GM18951 (cell line): Measurements from ENCODE around the gene CCND1.

Experiments used
- POLR2A ChIP-seq: IDR thresholded peaks from 4 replicates; pipeline ENCODE4 v1.6.1; 2011; ENCODE audit warnings: mild to moderate bottlenecking; ENCODE audit not compliant: insufficient read length, insufficient read depth; ENCODE audit errors: extremely low read depth
- in situ Hi-C: fragments of 300-500 bp; cut with MboI; formaldehyde crosslinking; loops from one replicate; pipeline ENCODE4 v1.12.0; 2022; ENCODE audit warnings: low sequenced_read_pairs, mixed read lengths, inconsistent platforms; ENCODE audit not compliant: unreplicated experiment

CCND1 gene

DNA sequence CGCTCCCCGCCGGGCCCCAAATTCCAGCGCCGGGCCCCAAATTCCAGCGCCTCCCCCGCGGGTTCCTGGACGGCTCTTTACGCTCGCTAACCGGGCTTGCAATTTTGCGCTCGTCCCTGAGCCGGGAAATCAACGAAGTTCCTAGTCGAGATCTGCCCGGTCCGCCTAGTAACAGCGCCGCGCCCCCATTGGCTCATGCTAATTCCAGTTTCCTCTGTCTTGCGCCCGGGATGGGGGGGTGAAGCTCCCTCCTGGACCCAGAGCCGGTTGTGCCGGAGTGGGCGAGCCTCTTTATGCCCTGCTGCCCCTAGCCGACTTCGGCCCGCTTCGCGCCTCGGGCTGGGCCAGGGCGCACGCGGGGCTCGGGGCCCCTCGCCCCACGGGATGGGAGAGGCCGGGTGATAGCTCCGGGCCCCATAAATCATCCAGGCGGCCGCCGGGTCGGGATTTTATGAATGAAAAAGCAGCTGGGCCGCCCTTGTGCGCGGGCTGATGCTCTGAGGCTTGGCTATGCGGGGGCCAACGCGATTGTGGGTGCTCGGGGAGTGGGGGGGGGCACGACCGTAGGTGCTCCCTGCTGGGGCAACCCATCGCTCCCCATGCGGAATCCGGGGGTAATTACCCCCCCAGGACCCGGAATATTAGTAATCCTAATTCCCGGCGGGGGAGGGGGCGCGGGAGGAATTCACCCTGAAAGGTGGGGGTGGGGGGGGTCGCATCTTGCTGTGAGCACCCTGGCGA, 1.8 kb upstream of the CCND1 start:
- TF ChIP-seq POLR2A = no peak
- in situ Hi-C loops = loop anchor here (25.0 kb wide), 1 partner anchor 352 kb away; the partner anchor contains the start of gene MYEOV

DNA sequence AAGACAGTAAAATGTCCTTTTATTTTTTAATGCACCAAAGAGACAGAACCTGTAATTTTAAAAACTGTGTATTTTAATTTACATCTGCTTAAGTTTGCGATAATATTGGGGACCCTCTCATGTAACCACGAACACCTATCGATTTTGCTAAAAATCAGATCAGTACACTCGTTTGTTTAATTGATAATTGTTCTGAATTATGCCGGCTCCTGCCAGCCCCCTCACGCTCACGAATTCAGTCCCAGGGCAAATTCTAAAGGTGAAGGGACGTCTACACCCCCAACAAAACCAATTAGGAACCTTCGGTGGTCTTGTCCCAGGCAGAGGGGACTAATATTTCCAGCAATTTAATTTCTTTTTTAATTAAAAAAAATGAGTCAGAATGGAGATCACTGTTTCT, 1.1 kb upstream of the CCND1 start:
- no peak for TF ChIP-seq POLR2A
- in situ Hi-C loops = loop anchor here (5.0 to 25.0 kb wide), 2 partner anchors 353 to 533 kb away; partner anchors contain the start of gene MYEOV

DNA sequence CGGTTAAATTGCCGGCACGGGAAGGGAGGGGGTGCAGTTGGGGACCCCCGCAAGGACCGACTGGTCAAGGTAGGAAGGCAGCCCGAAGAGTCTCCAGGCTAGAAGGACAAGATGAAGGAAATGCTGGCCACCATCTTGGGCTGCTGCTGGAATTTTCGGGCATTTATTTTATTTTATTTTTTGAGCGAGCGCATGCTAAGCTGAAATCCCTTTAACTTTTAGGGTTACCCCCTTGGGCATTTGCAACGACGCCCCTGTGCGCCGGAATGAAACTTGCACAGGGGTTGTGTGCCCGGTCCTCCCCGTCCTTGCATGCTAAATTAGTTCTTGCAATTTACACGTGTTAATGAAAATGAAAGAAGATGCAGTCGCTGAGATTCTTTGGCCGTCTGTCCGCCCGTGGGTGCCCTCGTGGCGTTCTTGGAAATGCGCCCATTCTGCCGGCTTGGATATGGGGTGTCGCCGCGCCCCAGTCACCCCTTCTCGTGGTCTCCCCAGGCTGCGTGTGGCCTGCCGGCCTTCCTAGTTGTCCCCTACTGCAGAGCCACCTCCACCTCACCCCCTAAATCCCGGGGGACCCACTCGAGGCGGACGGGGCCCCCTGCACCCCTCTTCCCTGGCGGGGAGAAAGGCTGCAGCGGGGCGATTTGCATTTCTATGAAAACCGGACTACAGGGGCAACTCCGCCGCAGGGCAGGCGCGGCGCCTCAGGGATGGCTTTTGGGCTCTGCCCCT, 529 bp upstream of the CCND1 start:
- in situ Hi-C loops = loop anchor here (5.0 to 25.0 kb wide), 2 partner anchors 353 to 533 kb away; partner anchors contain the start of gene MYEOV
- TF ChIP-seq POLR2A = no peak

DNA sequence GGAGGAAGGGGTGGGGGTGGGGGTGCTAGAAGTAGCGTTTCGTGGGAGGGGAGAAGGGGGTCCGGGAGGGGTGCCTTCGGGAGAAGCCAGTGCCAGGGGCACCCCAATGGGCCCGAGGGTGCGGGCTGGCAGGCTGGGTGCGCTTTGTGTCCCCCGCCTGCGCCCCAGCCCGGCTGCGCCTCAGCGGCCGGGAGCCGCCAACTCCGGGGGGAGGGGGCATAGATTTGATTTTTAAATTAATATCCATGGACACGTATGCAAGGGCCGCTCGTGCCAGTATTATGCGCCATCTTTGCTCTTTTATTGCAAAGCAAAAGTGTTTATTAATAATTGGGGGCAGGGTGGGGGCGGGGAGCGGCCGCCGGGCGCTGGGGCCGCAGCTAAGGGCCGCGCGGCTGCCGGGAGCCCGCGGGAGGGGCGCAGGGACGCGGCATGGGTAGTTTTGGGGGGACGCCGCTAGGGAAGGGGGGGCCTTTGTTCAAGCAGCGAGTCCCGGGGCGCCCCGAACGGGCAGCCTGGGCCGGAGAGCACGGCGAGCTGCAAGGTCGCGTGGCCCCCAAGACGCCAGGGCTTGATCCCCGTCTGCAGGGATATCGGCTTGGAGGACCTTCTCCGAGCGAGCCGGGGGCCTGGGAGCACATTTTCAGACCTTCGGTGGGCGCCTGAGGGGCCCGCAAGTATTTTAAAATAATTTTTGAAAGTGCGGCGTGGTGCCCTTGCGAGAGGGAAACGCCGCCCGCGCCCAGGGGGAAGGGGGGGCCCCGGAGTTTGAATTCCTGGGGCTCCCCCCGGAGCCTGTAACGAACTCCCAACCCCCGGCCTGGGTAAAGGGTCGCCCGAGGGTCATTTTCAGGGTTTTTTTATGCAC, 959 bp downstream of the CCND1 start:
- in situ Hi-C loops = loop anchor here (5.0 to 25.0 kb wide), 2 partner anchors 355 to 535 kb away; partner anchors contain the start of gene MYEOV
- no peak for TF ChIP-seq POLR2A

DNA sequence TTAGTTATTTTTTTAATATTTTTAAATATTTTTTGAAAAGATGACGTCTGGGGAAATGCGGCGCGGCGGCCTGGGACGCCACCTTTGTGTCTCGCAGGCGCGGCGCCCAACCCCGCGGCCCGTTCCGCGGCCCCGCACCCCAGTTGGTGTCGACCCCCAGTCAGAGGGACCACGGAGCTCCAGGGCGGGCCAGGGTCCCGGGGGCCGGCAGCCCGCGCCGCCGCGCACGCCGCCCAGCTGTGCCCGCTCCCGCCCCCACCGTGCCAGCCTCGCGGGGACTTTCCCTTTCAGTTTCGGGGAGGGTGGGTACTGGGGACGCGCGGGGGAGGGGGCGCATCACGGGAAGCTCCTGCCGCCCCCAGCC, 1.6 kb downstream of the CCND1 start:
- in situ Hi-C loops = loop anchor here (5.0 to 25.0 kb wide), 2 partner anchors 355 to 535 kb away; partner anchors contain the start of gene MYEOV
- TF ChIP-seq POLR2A = no peak

DNA sequence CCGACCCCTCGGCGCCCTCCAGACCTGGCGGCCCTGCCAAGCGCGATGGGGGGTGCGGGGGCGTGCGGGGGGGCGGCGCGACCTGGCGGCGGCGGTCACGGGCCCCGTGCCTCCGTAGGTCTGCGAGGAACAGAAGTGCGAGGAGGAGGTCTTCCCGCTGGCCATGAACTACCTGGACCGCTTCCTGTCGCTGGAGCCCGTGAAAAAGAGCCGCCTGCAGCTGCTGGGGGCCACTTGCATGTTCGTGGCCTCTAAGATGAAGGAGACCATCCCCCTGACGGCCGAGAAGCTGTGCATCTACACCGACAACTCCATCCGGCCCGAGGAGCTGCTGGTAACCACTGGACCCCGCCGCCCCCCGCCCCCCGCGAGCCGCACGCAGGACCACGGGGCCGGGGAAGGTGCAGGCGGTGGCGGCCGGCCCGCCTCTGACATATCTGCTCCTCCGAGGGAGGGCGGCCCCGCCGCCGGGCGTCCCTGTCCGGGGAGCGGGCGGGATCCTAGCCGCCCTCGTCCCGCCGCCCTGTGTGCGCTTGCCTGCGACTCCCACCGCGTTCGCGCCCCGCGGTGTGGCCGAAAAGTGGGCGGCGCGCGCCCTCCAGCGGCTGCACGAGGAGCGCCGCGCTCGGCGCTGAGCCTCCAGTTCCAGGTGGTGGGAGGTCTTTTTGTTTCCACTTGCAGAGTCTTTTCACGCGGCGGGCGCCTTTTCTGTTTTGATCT, 2.1 kb downstream of the CCND1 start:
- no peak for TF ChIP-seq POLR2A
- in situ Hi-C loops = loop anchor here (5.0 to 25.0 kb wide), 2 partner anchors 356 to 536 kb away; partner anchors contain the start of gene MYEOV

DNA sequence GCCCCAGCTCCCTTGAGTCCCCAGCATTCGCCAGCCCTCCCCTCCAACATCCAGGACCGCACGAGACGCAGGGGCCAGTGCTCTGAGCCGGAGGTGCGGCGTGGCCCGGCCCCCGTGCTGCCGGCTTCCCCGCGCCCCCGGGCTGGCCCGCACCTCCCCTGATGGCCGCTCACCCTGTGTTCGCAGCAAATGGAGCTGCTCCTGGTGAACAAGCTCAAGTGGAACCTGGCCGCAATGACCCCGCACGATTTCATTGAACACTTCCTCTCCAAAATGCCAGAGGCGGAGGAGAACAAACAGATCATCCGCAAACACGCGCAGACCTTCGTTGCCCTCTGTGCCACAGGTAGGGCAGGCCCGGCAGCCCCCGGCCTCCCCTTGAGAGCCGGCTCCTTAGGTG, 2.7 kb downstream of the CCND1 start:
- in situ Hi-C loops = loop anchor here (5.0 to 25.0 kb wide), 2 partner anchors 356 to 536 kb away; partner anchors contain the start of gene MYEOV
- no peak for TF ChIP-seq POLR2A

DNA sequence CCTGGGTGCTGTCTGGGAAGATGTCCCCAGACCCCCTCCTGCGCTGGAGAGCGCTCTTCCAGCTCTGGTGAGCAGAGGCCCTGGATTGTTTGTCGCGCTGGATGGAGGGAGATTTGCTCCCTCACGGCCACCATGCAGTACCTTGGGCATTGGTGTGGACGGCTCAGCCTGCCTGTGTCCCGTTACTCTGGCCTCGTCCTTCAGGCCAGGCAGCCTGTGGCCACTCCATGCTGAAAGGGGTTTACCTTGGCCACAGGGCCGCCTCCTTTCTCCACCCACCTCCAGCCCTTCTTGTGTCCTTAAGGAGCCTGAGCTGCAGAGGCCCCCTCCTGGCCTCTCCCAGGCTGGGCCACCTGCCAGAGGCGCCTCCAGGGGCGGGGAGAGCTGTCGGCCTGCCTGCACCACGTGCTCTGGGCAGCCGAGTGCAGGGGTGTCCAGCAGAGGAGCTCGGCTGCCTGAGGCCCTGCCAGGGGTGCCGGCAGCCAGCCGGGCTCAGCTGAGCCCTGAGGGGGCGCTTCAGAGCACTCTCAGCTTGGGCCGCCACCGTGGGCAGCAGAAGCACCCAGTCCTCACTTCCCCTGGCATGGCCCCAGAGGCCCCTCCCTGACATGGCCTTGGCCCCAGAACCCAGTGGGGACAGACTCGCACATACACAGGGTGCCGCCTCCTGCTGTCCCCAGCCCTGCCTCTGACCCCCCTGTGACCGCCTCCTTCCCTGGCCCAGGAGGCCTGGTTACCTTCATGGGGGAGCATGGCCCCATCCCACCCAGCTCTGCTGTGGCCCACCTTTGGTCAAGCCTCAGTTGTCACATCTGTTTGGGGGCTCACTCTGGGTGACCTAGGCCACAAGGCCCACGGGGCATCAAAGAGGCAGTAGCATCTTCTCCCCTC, 3.4 kb downstream of the CCND1 start:
- in situ Hi-C loops = loop anchor here (5.0 to 25.0 kb wide), 2 partner anchors 357 to 537 kb away; partner anchors contain the start of gene MYEOV
- no peak for TF ChIP-seq POLR2A

DNA sequence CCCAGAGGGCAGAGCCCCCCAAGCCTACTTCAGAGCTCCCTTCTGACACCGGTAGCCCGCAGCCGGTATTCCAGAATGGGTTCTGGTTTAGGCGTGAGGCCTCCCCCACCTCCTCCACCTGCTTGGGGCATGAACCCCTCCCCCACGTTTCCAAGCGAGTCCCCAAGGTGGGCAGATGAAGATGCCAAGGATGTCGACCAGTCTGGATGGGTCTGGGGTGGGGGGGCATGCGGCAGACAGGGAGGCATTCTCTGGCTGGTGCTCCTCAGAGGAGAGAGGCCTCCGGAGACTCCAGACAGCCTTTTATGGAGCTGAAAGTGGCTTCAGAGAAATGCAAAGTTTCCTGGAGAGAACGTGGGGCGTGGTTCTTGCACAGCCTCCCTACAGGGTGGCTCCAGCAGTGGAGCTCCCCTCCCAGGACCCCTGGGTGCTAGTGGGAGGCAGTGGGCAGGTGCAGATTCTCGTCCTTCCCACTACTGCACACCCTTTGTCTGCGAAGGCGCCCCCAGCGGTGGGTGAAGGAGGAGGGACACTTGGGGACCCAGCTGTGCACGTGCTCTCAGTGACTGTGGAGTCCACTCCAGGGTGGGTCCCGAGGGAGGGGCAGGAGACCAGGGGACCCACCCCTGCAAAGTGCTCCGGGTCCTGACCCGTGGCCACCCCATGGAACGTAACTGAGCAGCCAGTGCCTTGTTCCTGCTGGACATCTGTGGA, 4.2 kb downstream of the CCND1 start:
- in situ Hi-C loops = loop anchor here (5.0 to 25.0 kb wide), 2 partner anchors 358 to 538 kb away; partner anchors contain the start of gene MYEOV
- no peak for TF ChIP-seq POLR2A

DNA sequence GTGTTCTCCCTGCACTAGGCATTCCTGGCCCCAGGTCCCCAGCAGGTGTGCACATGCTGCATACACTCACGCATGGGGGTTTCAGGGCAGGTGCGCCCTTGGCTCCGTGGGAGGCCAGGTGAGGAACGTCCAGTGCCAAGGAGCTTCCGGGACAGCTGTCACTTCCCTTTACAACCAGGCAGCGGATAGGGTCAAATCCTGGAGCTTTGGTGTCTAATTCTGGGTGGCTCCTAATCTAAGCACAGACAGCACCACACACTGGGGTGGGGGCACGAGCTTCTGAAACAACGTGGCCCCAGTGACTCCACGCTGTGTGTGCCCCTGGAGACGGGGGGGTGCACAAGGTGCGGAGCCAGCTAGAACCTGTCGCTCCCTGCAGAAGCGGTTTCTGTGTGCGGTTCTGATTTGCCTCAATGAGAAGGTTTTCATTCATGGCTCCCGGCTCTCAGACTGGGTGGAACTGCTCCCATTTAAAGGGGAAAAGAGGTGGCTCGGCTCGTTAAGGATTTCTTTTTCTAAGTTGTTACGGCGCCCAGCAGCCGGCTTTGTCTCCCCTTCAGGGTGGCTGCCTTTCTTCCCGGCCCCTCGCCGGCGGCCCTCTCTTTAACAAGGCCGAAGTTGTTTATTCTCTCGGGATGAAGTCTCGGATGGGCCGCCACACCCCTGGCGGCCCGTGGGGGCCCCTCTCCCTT, 5.0 kb downstream of the CCND1 start:
- in situ Hi-C loops = loop anchor here (25.0 kb wide), 1 partner anchor 359 kb away; the partner anchor contains the start of gene MYEOV
- no peak for TF ChIP-seq POLR2A
